ENCODE results near the gene MAOA.

GRCh38 chrX:43735534-43735933, 79.4 kb downstream of the MAOA start:
- TF ChIP-seq, protein P1, sequence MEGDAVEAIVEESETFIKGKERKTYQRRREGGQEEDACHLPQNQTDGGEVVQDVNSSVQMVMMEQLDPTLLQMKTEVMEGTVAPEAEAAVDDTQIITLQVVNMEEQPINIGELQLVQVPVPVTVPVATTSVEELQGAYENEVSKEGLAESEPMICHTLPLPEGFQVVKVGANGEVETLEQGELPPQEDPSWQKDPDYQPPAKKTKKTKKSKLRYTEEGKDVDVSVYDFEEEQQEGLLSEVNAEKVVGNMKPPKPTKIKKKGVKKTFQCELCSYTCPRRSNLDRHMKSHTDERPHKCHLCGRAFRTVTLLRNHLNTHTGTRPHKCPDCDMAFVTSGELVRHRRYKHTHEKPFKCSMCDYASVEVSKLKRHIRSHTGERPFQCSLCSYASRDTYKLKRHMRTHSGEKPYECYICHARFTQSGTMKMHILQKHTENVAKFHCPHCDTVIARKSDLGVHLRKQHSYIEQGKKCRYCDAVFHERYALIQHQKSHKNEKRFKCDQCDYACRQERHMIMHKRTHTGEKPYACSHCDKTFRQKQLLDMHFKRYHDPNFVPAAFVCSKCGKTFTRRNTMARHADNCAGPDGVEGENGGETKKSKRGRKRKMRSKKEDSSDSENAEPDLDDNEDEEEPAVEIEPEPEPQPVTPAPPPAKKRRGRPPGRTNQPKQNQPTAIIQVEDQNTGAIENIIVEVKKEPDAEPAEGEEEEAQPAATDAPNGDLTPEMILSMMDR (IDR thresholded peaks at IDR 0.05) = no peak
- TF ChIP-seq POLR2A (IDR thresholded peaks at IDR 0.05) = no peak

All from right lobe of liver (tissue), 4 donors.